ENCODE results near the gene FDXR.
"Not testable (repeated sequence)": the region's sequence is repeated elsewhere in the genome, so short reads cannot be mapped to it uniquely, and the experiment has no call there.

The FDXR gene

GRCh38 chr17:74871356-74872076 is 1.3 kb downstream of the FDXR start:
- DNase-seq (ENCODE audit: low spot score) = no peak

- DNase-seq (ENCODE audit: low spot score) = no peak
These were observed 2.3 kb downstream of the FDXR start for GRCh38 chr17:74870512-74870911.

- DNase-seq (ENCODE audit: low spot score) = not testable (repeated sequence)
These were observed 2.8 kb downstream of the FDXR start for GRCh38 chr17:74870028-74870427.

- DNase-seq (ENCODE audit: low spot score) = no peak
These were observed 3.9 kb downstream of the FDXR start for GRCh38 chr17:74868908-74869255.

GRCh38 chr17:74868251-74868907 is 4.4 kb downstream of the FDXR start:
- DNase-seq (ENCODE audit: low spot score) = no peak

- DNase-seq (ENCODE audit: low spot score) = no peak
These were observed 6.5 kb downstream of the FDXR start for GRCh38 chr17:74866198-74866835.

- no peak for DNase-seq (ENCODE audit: low spot score)
These were observed 7.1 kb downstream of the FDXR start for GRCh38 chr17:74865504-74866197.

- DNase-seq (ENCODE audit: low spot score) = peak; percentile 73
These were observed 7.9 kb downstream of the FDXR start for GRCh38 chr17:74864866-74865395.

GRCh38 chr17:74864297-74864865 is 8.4 kb downstream of the FDXR start:
- no peak for DNase-seq (ENCODE audit: low spot score)

- no peak for DNase-seq (ENCODE audit: low spot score)
These were observed 9.1 kb downstream of the FDXR start for GRCh38 chr17:74863420-74864296.

- no peak for DNase-seq (ENCODE audit: low spot score)
These were observed 9.9 kb downstream of the FDXR start for GRCh38 chr17:74862919-74863318.

- DNase-seq (ENCODE audit: low spot score) = peak; percentile 62
These were observed 10.5 kb downstream of the FDXR start for GRCh38 chr17:74862108-74862901.

GRCh38 chr17:74861662-74862107 is 11.1 kb downstream of the FDXR start:
- DNase-seq (ENCODE audit: low spot score) = no peak

- DNase-seq (ENCODE audit: low spot score) = no peak
These were observed 11.7 kb downstream of the FDXR start for GRCh38 chr17:74860872-74861661.

- no peak for DNase-seq (ENCODE audit: low spot score)
These were observed 12.4 kb downstream of the FDXR start for GRCh38 chr17:74860229-74860871.

GRCh38 chr17:74859459-74860228 is 13.2 kb downstream of the FDXR start, which contains the start of gene GRIN2C:
TSS of gene GRIN2C (minus strand) at chr17:74859885. CDS start at chr17:74855092, 4,793 bp downstream.
- no peak for DNase-seq (ENCODE audit: low spot score)

GRCh38 chr17:74858672-74859458 is 13.9 kb downstream of the FDXR start:
- DNase-seq (ENCODE audit: low spot score) = no peak
